Posterior vena cava (tissue), 2 donors: ENCODE results near the gene POLR1B. TPM values are rescaled to one million over a fixed set of nuclear protein-coding genes. Genes with fewer than 3 reads are reported as not detected.
"Not testable (repeated sequence)": the region's sequence is repeated elsewhere in the genome, so short reads cannot be mapped to it uniquely, and the experiment has no call there.

Experiments
- DNase-seq: peaks from one replicate; pipeline ENCODE4 v3.0.0-alpha.2; 2020; ENCODE audit warnings: low spot score
- intact Hi-C, 2 donors: fragments of 100-400 bp; cut with DNase I; formaldehyde crosslinking; loops; one replicate each; pipeline versions ENCODE4 v1.14.1 to v1.14.2; 2022 to 2023
- total RNA-seq, 2 donors: library from RNA; stranded (reverse); fragmentation: NEBNext Ultra II Directional; extraction: Animal tissue kit (Norgen Biotek cat#: 25700); gene quantifications; one replicate each; pipeline ENCODE4 v1.2.1, GENCODE V29; 2021
- donor health status: DM: yes; HTN: yes; CAD: no.
- donor health status: DM: yes; HTN: yes; CAD: no.

The POLR1B gene
- total RNA-seq, 2 donors from 2014 or later = 11.4 to 12.8 TPM

- intact Hi-C loops = no loop called here
- no peak for DNase-seq
These were observed 7.4 kb upstream of the POLR1B start for GRCh38 chr2:112534826-112535225.

- DNase-seq, intact Hi-C loops: not testable (repeated sequence)
These were observed 5.6 kb upstream of the POLR1B start for GRCh38 chr2:112536665-112537064.

DNA sequence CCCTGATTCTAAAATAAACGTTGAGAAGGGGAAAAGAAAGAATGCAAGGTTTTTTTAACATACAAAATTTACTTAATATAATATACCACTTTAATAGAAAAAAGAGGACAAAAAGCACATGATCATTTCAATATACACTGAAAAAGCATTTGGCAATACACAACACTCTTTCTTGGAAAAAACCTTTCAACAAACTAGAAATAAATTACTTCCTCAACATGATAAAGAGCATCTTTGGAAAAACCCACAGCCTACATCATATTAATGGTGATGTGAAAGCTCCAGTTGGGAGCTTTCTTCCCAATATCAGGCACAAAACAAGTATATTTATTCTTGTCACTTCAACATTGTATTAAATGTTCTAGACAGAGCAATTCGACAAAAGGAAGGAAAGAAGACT, 3.0 kb upstream of the POLR1B start:
- DNase-seq = no peak
- intact Hi-C loops = no loop called here

DNA sequence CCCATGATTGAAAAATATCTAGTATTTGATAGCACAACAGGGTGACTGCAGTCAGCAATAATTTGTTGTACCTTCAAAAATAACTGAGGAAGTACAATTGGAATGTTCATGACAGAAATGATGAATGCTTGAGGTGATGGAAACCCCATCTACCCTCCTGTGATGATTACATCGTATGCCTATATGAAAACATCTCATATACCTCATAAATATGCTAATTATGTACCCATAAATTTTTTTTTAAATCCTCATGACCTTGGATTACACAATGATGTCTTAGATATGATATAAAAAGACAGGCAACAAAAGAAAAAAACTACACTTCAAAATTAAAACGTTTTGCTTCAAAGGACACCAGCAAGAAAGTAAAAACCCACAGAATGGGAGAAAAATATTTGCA, 1.4 kb upstream of the POLR1B start:
- intact Hi-C loops = no loop called here
- no peak for DNase-seq

- DNase-seq = peak; percentile 92
- intact Hi-C loops = no loop called here
These were observed 746 bp upstream of the POLR1B start for GRCh38 chr2:112541315-112542122.

GRCh38 chr2:112542984-112543661, 858 bp downstream of the POLR1B start:
- intact Hi-C loops = no loop called here
- DNase-seq = no peak

DNA sequence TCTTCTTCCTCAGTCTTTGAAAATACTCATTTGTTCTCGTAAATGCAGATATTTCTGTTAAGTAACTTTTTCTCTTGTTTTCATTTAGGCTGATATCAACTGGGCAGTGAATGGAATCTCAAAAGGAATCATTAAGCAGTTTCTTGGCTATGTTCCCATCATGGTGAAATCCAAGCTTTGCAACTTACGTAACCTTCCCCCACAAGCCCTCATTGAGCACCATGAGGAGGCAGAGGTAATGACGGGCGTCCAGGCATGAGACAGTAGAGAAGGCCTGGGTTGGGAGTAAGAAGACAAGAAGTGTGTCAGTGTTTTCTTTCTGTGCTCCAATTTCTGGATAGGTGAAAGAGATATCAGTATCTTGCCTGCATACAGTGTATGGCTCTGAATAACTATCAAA, 5.1 kb downstream of the POLR1B start:
- no peak for DNase-seq
- intact Hi-C loops = no loop called here

- intact Hi-C loops = no loop called here
- DNase-seq = no peak
These were observed 6.7 kb downstream of the POLR1B start for GRCh38 chr2:112548980-112549379.

DNA sequence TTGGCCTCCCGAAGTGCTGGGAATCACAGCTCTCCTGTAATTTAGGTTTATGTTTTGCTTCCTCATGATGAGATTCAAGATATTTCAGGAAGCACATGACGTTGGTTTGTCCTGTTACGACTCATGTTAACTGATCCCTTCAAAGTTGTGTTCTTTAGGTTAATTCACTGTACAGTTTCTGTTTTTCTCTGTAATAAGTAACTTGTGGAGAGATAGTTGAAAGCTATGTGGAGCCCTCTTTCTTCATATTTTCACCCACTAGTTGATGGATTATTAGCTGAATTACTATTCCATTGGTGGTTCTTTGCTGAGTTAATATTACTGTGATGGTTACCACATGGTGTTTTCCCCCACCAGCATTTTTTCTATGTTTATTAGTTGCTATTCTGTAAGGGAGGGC, 23.8 kb downstream of the POLR1B start:
- no peak for DNase-seq
- intact Hi-C loops = no loop called here

DNA sequence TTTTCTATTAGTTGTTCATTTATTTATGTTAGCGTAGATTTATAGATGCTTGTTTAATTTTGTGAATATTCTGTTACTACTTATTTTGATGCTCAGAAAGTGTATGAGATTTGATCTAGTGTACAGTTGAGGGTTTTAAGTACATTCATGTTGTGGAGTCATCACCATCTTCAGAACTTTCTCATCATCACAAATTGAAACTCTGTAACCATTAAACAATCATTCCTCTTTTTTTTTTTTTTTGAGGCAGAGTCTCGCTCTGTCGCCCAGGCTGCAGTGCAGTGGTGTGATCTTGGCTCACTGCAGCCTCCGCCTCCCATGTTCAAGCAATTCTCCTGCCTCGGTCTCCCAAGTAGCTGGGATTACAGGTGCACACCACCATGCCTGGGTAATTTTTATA, 24.2 kb downstream of the POLR1B start:
- intact Hi-C loops, DNase-seq: not testable (repeated sequence)

DNA sequence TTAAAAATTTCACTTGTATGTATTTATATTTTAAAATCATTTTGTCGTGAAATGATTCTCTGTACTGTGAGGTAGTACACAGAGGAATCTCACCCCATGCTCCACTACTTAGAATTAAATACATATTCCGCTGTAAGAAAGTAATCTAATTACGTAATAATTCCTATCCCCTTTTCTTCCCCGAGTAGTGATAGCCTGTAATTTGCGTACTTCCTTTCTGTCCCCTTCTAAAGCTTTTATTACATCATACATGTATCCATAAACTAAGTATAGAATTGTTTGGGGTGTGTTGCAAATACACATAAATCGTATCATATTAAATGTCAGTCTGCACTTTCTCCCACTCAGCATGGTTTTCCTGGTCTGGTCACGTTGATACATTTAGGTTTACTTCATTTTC, 29.7 kb downstream of the POLR1B start:
- DNase-seq = no peak
- intact Hi-C loops = loop anchor here in 1 of 2 donors (10.0 kb wide), 1 partner anchor 87 kb away; the partner anchor contains the start of gene TTL

DNA sequence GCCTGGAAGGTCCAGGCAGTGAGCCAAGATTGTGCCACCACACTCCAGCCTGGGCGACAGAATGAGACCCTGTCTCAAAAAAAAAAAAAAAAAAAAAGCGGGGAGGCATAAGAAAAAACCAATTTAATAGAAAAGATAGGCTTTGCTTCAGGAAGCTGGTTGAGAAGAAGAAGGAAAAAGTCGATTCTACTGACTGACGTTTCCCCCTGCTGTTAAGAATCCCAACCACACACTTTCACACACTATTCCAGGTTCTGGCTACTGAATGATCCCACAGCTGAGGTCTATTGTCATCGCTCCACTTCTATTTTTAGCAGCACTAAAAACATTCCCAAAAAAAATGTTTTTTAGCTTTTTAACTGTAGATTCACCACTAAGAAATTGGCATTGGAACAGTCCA, 35.5 kb downstream of the POLR1B start:
- no peak for DNase-seq
- intact Hi-C loops = loop anchor here in 1 of 2 donors (10.0 kb wide), 1 partner anchor 93 kb away; the partner anchor contains the start of gene TTL

- no peak for DNase-seq
- intact Hi-C loops = loop anchor here in 1 of 2 donors (10.0 kb wide), 1 partner anchor 94 kb away; the partner anchor contains the start of gene TTL
These were observed 37.0 kb downstream of the POLR1B start for GRCh38 chr2:112579241-112579640.

- intact Hi-C loops = no loop called here
- no peak for DNase-seq
These were observed 37.8 kb downstream of the POLR1B start for GRCh38 chr2:112580084-112580483.

DNA sequence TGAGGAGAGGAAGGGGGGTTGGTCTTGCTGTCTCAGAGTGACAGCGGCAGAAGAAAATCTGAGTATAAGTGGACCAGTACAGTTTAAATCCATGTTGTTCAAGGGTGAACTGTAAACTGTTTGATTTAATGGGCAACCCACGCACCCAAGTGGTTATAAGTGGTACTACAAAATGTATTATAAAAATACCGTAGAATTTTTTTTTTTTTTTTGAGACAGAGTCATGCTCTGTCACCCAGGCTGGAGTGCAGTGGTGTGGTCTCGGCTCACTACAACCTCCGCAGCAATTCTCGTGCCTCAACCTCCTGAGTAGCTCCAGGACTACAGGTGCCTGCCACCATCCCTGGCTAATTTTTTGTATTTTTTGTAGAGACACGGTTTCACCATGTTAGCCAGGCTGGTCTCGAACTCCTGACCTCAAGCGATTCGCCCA, 40.1 kb downstream of the POLR1B start:
- intact Hi-C loops = no loop called here

GRCh38 chr2:112583497-112584133, 41.4 kb downstream of the POLR1B start:
- intact Hi-C loops = loop anchor here in 1 of 2 donors (1.0 kb wide), 1 partner anchor 13 kb away; no protein-coding TSS in a partner anchor
- DNase-seq = no peak

More for the DNA sequence above, 40.1 kb downstream of the POLR1B start:
- no peak for DNase-seq

- intact Hi-C loops = loop anchor here in 1 of 2 donors (1.0 kb wide), 1 partner anchor 12 kb away; no protein-coding TSS in a partner anchor
- peak; percentile 99 for DNase-seq
These were observed 42.0 kb downstream of the POLR1B start, which contains the start of gene CHCHD5 for GRCh38 chr2:112584134-112584890. CHCHD5 (plus strand) TSS chr2:112584609; CDS start chr2:112584648, 39 bp downstream.

GRCh38 chr2:112584891-112585250, 42.6 kb downstream of the POLR1B start:
- intact Hi-C loops = loop anchor here in 1 of 2 donors (1.0 kb wide), 1 partner anchor 11 kb away; no protein-coding TSS in a partner anchor
- DNase-seq = no peak

DNA sequence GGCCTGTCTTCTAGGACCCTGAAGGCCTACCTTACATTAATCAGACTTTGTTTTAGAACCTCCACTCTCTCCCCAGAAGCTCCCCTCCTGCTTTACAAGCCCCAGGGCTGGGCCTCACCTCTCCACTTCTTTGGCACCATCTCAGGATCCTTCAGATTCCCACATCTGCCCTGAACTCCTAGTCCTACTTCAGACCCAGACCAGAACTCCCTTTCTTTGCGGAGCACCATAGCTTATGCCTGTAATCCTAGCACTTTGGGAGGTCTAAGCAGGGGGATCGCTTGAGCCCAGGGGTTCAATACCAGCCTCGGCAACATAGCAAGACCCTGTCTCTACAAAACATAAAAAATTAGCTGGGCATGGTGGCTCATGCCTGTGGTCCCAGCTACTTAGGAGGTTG, 43.1 kb downstream of the POLR1B start:
- DNase-seq = no peak
- intact Hi-C loops = no loop called here
